Rectal smooth muscle tissue (tissue), 1 donor: Measurements from ENCODE around the gene CRABP2.

Experiments
- H3K27ac ChIP-seq: one replicate; pipeline ENCODE4 v1.7.0; 2013; ENCODE audit warnings: low read depth, low read length, inconsistent platforms
- H3K27me3 ChIP-seq: one replicate; pipeline ENCODE4 v1.7.0; 2013; ENCODE audit warnings: low read length; ENCODE audit not compliant: control insufficient read depth, insufficient read depth
- H3K36me3 ChIP-seq: one replicate; pipeline ENCODE4 v1.7.0; 2013; ENCODE audit warnings: low read length; ENCODE audit not compliant: control insufficient read depth, insufficient read depth
- H3K4me1 ChIP-seq: one replicate; pipeline ENCODE4 v1.7.0; 2013; ENCODE audit warnings: low read length; ENCODE audit not compliant: control insufficient read depth, insufficient read depth
- H3K4me3 ChIP-seq: one replicate; pipeline ENCODE4 v1.7.0; 2013; ENCODE audit warnings: low read length
- H3K9ac ChIP-seq: one replicate; pipeline ENCODE4 v1.7.0; 2013; ENCODE audit warnings: low read length

CRABP2 gene

DNA sequence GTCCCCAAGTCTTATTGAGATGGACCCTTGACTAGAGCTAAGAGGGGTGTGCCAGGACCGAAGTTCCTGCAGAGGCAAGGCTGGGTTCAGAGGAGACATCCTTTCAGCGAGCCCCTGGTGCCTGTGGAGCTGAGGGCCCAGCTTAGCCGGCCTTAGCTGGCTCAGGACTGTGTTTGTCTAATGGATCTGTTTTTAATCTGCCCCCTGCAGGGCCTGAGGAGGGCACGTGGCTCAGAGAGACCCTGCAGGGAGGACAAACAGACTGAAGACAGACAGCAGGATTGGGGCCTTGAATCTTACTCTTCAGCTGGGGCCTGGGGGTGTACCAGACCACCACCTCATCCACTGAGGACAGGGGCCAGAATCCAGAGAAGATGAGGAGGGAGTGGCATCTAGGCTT is 1.6 kb downstream of the CRABP2 start:
- Histone ChIP-seq H3K4me3 (no peak overlapping the region), H3K36me3 (no peaks in the 10 kb centered on the region), H3K27ac (no peak overlapping the region), H3K4me1 (peaks cover 16% of the 10 kb centered on the region), H3K27me3 (peaks cover 15% of the 10 kb centered on the region), H3K9ac (no peak overlapping the region)

DNA sequence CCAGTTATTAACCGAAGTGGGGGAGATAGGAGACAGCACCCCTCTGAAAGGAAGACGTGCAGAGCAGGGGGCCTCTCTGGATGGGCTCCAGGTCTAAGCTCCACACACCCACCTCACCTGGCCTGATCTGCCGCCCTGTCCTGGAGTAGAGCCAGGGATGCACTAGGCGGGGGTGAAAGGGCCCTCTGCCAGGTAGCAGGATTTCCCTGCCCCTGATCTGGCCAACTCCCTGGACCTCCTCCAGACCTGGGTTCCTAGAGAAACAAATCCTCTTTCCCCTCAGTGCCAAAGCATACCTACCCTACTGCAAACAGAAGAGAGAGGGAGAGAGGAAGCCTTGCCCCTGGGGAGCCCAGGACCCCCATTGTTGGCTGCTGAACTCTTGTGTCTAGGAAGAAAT is 2.0 kb downstream of the CRABP2 start:
- peaks cover 16% of the 10 kb centered on the region for H3K4me1 ChIP-seq
- H3K9ac ChIP-seq: no peak overlapping the region
- no peaks in the 10 kb centered on the region for H3K36me3 ChIP-seq
- no peak overlapping the region for H3K27ac ChIP-seq
- no peak overlapping the region for H3K4me3 ChIP-seq
- H3K27me3 ChIP-seq: peaks cover 15% of the 10 kb centered on the region

DNA sequence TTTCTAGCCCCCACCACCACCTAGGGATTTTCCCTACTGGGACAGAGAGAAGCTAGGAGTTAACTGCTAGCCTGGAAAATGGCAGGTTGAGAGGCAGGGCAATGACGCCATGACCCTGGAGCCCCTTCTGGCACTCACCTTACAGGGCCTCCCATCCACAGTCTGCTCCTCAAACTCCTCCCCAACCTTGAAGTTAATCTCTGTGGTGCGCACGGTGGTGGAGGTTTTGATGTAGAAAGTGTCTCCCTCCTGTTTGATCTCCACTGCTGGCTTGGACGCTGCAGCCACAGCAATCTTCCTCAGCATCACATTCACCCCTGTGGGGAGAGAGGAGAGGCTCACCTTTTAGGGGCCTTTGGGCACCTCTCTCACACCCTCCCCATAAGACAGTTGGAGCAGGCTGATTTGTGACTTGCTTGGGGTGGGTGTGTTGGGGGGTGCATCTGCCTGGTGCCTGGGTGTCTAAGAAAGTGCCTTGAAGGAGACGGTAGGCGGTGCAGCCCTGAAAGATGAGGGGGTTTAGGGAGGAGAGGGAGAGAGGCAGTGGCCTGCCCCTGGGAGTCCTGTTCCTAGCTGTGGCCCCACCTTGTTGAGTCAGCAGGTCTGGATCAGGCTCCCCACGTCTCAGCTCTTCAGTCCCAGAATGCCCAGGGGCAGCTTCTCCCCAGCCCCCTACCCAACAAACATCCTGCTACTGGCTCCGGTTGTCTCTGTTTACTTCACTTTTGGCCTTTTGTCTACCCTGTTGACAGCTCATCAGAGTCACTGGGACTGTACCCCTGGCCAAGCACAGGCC is 4.4 kb downstream of the CRABP2 start:
- no peaks in the 10 kb centered on the region for H3K36me3 ChIP-seq
- no peak overlapping the region for H3K27ac ChIP-seq
- H3K27me3 ChIP-seq: peaks cover 15% of the 10 kb centered on the region
- no peak overlapping the region for H3K9ac ChIP-seq
- no peak overlapping the region for H3K4me3 ChIP-seq
- H3K4me1 ChIP-seq: peaks cover 16% of the 10 kb centered on the region

DNA sequence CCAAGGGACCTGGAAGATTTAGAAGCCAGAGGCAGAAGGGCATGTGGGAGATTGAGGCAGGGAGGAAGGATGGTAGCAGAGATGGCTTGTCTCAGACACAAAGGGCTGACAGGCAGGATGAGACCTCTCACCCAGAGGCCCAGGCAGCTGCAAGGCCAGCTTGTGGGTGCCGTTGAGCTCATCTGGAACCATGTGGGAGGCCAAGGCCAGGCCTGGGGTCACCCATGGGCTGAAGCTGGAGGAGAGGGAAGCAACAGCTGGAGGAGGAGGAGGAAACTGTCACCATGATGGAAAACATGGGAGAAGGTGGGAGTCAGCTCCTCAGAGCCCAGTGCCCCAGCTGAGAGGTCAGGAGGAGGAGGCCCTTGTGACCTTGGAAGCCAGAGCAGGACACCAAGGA is 6.4 kb downstream of the CRABP2 start:
- H3K9ac ChIP-seq: no peak overlapping the region
- no peaks in the 10 kb centered on the region for H3K36me3 ChIP-seq
- H3K27me3 ChIP-seq: peaks cover 9% of the 10 kb centered on the region
- H3K4me1 ChIP-seq: peaks cover 3% of the 10 kb centered on the region
- no peak overlapping the region for H3K27ac ChIP-seq
- H3K4me3 ChIP-seq: no peak overlapping the region

DNA sequence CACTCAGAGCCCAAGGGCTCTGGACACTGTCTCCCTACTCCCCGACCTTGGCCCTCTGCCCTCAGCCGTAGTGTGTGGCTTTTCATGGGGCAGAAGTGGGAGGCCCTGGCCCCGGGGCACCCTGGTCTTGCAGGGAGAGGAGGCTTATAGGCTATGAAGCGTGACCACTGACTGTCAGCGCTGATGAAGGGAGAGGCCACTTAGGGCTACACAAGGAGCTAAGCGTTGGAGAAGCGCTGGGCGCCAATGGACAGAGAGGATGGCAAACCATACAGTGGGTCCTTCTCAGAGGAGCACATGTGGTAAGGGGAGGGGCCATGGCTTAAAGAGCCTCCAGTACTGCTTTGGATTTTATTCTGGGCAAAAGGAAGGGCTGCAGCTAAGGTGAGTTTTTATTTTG is 7.9 kb downstream of the CRABP2 start:
- Histone ChIP-seq H3K36me3 (no peaks in the 10 kb centered on the region), H3K4me1 (no peaks in the 10 kb centered on the region), H3K9ac (no peak overlapping the region), H3K27ac (no peak overlapping the region), H3K4me3 (no peak overlapping the region), H3K27me3 (peaks cover 3% of the 10 kb centered on the region)

DNA sequence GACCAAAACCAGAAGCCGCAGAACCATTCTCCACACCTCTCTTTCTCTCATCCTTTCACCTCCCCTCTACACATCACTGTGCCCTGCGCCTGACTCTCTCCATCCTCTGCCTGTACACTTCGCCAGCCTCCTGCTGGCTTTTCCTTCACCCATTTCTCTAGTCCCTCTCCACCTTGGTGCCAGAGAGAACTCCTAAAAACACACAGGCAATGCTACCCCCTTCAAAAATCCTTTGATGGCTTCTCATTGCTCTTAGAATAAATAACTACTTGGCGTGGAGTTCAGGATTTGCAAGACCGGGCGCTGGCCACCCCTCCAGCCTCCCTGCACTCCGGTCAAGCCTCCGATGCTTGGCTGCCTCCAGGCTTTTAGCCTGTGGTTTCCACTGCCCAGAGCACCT is 8.6 kb downstream of the CRABP2 start:
- H3K27ac ChIP-seq: no peak overlapping the region
- peaks cover 6% of the 10 kb centered on the region for H3K27me3 ChIP-seq

DNA sequence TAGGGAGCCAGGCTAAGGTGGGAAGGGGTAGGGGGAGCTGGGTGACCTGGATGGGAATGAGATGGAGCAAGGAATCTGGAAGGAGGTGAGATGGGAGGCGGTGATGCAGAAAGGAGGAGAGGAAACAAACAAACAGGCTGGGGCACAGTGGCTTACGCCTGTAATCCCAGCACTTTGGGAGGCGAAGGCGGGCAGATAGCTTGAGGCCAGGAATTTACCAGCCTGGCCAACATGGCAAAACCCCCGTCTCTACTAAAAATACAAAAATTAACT is 10.8 kb downstream of the CRABP2 start:
- Histone ChIP-seq H3K4me1 (peaks cover 4% of the 10 kb centered on the region), H3K9ac (no peak overlapping the region), H3K36me3 (no peaks in the 10 kb centered on the region), H3K4me3 (no peak overlapping the region), H3K27ac (no peak overlapping the region), H3K27me3 (peaks cover 8% of the 10 kb centered on the region)

More for the DNA sequence above, 8.6 kb downstream of the CRABP2 start:
- Histone ChIP-seq H3K4me3 (no peak overlapping the region), H3K9ac (no peak overlapping the region), H3K36me3 (no peaks in the 10 kb centered on the region), H3K4me1 (no peaks in the 10 kb centered on the region)

DNA sequence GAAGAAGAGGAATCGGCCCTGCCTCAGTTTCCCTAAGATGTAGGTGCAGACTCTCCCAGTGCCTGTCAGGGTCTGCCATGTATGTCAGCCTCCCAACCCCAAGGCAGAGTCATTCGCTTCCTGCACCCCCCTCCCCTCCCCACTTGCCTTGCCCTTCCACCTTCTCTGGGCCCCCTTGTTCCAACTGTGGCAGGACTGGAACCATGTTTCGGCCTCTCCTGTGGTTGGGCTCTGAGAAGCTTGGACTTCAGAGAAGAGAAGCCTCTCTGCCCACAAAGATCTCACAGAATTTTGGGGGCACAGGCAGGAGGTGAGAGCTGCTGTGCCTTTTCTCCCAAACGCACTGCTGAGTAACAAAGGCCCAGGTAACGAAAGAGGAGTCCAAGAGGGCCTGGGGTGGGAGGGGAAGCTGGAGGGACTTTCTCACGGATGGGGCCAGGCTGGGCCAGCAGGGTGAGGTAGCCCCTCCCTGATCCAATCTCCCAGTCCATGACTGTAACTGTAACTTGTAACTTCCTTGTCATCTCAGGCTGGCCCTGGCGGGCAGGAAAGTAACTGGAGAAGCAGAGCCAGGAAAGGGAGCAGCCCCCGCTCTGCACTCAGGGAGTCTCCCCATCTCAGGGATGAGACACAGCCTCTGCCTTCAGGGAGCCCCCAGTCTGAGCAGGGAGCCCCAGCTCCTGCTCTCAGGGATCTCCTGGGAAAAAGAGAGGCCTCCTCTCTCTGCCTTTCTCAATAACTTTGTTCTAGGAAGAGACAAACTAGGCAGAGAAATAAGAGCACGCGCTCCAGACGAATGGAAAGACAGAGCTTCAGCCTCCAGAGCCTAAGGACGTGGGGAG is 11.3 kb downstream of the CRABP2 start:
- Histone ChIP-seq H3K4me1 (peaks cover 5% of the 10 kb centered on the region), H3K27me3 (peaks cover 8% of the 10 kb centered on the region), H3K27ac (no peak overlapping the region), H3K9ac (no peak overlapping the region), H3K36me3 (no peaks in the 10 kb centered on the region), H3K4me3 (no peak overlapping the region)

DNA sequence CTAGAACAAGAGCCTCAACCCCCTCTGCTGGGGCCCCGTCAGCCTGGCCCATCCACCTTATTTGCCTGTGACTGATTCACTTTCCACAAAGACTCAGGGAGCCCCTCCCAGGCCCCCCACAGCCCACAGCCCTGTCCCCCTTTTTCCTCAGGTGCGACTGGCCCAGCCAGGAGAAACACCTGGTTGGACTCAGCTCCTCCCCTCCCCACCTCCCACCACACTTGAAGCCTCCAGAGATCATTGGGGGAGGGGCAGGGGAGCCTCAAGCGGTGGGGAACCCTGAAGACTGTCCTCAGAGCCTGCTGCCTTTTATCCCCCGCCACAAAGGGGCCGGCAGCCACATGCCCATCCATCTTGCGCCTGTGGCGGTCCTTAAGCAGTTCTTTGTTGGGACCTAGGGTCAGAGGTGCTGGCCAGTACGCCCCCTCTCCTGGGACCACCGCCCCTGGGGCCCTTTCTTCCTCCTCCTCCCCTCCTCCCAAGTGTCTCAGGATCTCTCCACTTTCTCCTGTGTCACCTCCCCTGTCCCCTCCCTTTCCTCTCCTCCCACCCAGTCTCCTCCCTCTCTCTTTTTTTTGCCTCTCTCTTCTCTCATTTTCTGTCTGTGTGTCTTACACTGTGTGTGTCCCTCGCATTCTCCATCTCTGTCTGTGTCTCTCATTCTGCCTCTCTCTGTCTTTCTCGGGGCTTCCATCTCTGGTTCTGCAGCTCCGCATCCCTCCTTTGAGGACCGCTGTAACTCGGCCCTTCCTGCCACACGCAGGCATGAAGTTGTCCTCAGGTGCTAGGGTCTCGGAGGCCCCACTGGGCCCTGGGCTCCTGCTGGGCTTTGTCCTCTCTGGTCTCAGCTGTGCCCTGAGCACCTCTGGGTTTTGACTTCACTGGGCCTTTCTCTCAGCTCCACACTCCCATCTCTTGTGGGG is 12.2 kb downstream of the CRABP2 start:
- peaks cover 5% of the 10 kb centered on the region for H3K4me1 ChIP-seq
- H3K4me3 ChIP-seq: no peak overlapping the region
- no peaks in the 10 kb centered on the region for H3K36me3 ChIP-seq

DNA sequence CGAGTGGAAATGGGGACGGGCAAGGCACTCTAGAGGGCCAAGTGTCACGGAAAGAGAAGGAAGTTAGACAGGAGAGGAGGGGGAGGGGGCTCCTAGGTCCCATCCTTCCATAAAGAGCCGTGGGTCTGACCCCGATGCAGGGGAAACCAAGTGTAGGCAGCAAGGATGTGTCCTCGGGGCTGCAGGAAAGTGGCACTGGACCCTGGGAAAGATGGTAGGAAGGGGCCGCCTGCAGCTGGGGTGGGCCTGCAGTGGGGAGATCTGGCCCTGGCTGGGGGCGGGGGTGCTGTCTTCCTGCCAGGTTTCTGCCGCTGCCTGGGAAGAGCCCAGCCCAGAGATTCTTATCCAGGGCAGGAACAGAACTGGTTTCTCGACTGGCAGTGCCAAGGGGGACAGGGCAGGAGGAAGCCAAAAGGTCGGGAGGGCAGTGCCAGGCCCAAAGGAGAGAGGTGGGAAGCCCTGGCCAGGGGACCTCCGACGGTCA is 12.9 kb downstream of the CRABP2 start:
- H3K4me1 ChIP-seq: peaks cover 5% of the 10 kb centered on the region
- H3K9ac ChIP-seq: no peak overlapping the region
- H3K4me3 ChIP-seq: no peak overlapping the region
- H3K27ac ChIP-seq: no peak overlapping the region
- H3K36me3 ChIP-seq: no peaks in the 10 kb centered on the region
- peaks cover 8% of the 10 kb centered on the region for H3K27me3 ChIP-seq

More for the DNA sequence above, 12.2 kb downstream of the CRABP2 start:
- Histone ChIP-seq H3K27ac (no peak overlapping the region), H3K9ac (no peak overlapping the region), H3K27me3 (peaks cover 8% of the 10 kb centered on the region)

DNA sequence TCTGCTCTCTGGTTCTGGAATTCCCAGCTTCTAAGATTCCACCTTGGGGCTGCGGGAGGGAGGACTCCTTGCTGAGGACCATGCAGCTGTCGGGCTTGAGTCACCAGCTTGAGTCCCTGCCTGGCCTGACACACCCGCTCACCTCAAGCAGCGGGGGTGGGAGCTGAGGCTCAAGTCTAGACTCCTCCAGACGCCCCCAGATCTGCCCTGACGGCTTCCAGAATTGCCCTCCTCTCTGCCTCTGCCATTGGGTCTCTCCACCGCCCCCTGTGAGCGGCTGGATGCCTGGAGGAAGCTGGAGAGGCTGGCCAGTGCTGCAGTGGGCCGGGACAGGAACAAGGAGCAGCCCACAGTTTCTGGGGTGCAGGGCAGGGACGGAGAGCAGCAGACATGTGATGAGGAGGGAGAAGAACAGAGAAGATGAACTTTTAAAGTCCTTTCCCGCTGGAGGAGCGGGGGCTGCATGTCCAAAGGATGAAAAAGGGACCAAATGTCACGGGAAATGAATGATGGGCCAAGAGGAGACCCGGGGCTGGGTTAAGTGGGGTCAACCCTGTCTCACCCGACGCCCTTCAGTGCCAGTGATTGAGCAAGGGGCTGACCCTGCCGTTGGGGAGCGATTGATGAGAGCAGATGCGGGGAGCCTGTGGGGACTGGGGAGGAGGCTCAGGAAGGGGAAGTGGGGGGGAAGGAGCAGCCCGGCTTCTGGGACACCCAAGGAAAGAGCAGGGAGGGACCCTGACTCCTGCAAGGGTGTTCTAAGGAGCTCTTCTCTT is 13.5 kb downstream of the CRABP2 start:
- Histone ChIP-seq H3K27me3 (peaks cover 8% of the 10 kb centered on the region), H3K27ac (no peak overlapping the region), H3K4me1 (peaks cover 5% of the 10 kb centered on the region), H3K36me3 (no peaks in the 10 kb centered on the region), H3K9ac (no peak overlapping the region), H3K4me3 (no peak overlapping the region)
